ENCODE results near the gene PWWP2B. TPM values are rescaled to one million over a fixed set of nuclear protein-coding genes. Genes with fewer than 3 reads are reported as not detected.
A peak's percentile ranks its signal among the peaks of the same experiment; 100 is the strongest.

Gene PWWP2B
- total and polyA plus RNA-seq, 2 of the 8 experiments (the other 6 are each of a cell fraction or from before 2014, with no cell fraction given), result 5.3 to 10.8 TPM

DNA sequence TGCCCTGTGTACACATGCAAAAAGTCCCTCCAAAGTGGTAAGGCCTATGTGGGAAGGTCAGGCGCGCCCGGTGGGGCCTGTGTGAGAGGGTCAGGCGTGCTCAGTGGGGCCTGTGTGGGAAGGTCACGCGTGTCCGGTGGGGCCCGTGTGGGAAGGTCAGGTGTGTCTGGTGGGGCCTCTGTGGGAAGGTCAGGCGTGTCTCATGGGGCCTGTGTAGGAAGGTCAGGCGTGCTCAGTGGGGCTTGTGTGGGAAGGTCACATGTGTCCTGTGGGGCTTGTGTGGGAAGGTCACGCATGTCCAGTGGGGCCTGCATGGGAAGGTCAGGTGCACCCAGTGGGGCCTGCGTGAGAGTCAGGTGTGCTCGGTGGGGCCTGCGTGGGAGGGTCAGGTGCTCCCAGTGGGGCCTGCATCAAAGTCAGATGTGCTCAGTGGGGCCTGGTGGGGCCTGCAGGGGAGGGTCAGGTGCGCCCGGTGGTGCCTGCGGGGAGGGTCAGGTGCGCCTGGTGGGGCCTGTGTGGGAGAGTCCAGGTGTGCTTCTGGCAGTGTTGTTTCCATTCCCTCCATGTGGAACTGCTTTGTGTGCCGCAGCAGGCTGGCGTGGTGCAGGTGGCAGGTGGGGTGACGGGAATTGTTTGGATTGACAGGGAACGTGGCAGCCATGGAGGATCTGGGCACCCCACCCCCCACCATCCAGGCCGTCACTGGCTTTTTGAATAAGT lies 49.6 kb upstream of the PWWP2B start:
- no peak overlapping the region for H3K27ac ChIP-seq (ENCODE audit: low read depth, low read length)
- H2AFZ ChIP-seq (ENCODE audit: low read length), result no peak overlapping the region
- no peak overlapping the region for H2AK5ac ChIP-seq (ENCODE audit: low read depth, low read length)
- H3K18ac ChIP-seq (ENCODE audit: extremely low read depth, low read length), result no peak overlapping the region
- no peak overlapping the region for H2BK20ac ChIP-seq (ENCODE audit: low read length)
- H4K5ac ChIP-seq (ENCODE audit: insufficient read length, low read depth, low read length), result no peak overlapping the region
- no peaks in the 10 kb centered on the region for H3K4me1 ChIP-seq (replicated peaks in 1 of 4; ENCODE audit: control insufficient read depth in 3 of 4, insufficient read depth in 4 of 4, low read length in 3 of 4)
- no peak overlapping the region for H3K4me3 ChIP-seq (ENCODE audit: extremely low read depth in 1 of 4, insufficient read depth in 2 of 4, low read depth in 3 of 4, low read length in 4 of 4)
- no peak overlapping the region for H2BK5ac ChIP-seq (ENCODE audit: low read depth, low read length)
- H3K27me3 ChIP-seq (replicated peaks in 1 of 4; ENCODE audit: control insufficient read depth in 3 of 4, extremely low read depth in 1 of 4, insufficient read depth in 3 of 4, low read length in 3 of 4), result peaks cover 0 to 2% (median 1%) of the 10 kb centered on the region in 4 experiments; a peak in 1 of 7 replicates
- no peaks in the 10 kb centered on the region for H3K23me2 ChIP-seq (ENCODE audit: low read depth, low read length)
- FAIRE-seq (no peak), DNase-seq (ENCODE audit: low read depth in 1 of 2, low spot score in 2 of 2) (no peak)
- no peak overlapping the region for H2BK120ac ChIP-seq (replicated peaks; ENCODE audit: low read depth, low read length)
- no peaks in the 10 kb centered on the region for H3K9me3 ChIP-seq (ENCODE audit: insufficient read depth in 2 of 2, low read depth in 1 of 2, low read length in 1 of 2)
- peak overlapping the region; percentile 42; the same call in 1 of the 2 replicates for H4K8ac ChIP-seq (ENCODE audit: extremely low read depth, insufficient read depth, low read length)
- no peaks in the 10 kb centered on the region for H3K79me1 ChIP-seq (ENCODE audit: low read depth, low read length)
- H4K20me1 ChIP-seq (replicated peaks in 1 of 2; ENCODE audit: control insufficient read depth in 1 of 2, insufficient read depth in 2 of 2, low read length in 2 of 2), result no peaks in the 10 kb centered on the region
- H3K79me2 ChIP-seq (ENCODE audit: control insufficient read depth in 1 of 2, insufficient read depth in 2 of 2, low read length in 2 of 2), result no peaks in the 10 kb centered on the region
- no peak overlapping the region for H2BK12ac ChIP-seq (ENCODE audit: low read depth, low read length)
- 90% methylated on average over 18 of the region's 23 CpGs; no CpG with 5 or more reads in 1 of the 2 experiments for WGBS, 2 experiments (ENCODE audit: extremely low coverage in 1 of 2, insufficient coverage in 1 of 2, insufficient read length in 1 of 2, insufficient replicate concordance in 2 of 2, low coverage in 1 of 2, low lambda C conversion rate in 2 of 2, missing lambda C conversion rate in 1 of 2)
- no peak overlapping the region for H3K9ac ChIP-seq (replicated peaks in 1 of 4; ENCODE audit: extremely low read depth in 1 of 4, low read depth in 3 of 4, low read length in 3 of 4)
- H3K14ac ChIP-seq (ENCODE audit: insufficient read length), result no peak overlapping the region
- POLR2A ChIA-PET (ENCODE audit: partially characterized antibody), result interaction anchor here (1.3 kb wide), 1 partner anchor 8 kb away, joined by 3 read pairs; no protein-coding TSS in a partner anchor
- no peak overlapping the region for H3K4ac ChIP-seq (replicated peaks; ENCODE audit: insufficient read length, low read depth, low read length)
- TF ChIP-seq, protein P1, sequence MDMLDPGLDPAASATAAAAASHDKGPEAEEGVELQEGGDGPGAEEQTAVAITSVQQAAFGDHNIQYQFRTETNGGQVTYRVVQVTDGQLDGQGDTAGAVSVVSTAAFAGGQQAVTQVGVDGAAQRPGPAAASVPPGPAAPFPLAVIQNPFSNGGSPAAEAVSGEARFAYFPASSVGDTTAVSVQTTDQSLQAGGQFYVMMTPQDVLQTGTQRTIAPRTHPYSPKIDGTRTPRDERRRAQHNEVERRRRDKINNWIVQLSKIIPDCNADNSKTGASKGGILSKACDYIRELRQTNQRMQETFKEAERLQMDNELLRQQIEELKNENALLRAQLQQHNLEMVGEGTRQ (IDR thresholded peaks at IDR 0.05; ENCODE audit: low read length), result no peak
- no peak for TF ChIP-seq FOSL1 (IDR thresholded peaks at IDR 0.05; ENCODE audit: insufficient read depth, low read depth, low read length)
- TF ChIP-seq POU5F1 (IDR thresholded peaks at IDR 0.05; ENCODE audit: low read depth, low read length), result no peak
- H3K36me3 ChIP-seq (ENCODE audit: control insufficient read depth in 2 of 4, insufficient read depth in 4 of 4, low read length in 3 of 4), result no peaks in the 10 kb centered on the region
- CTCF ChIA-PET (ENCODE audit: partially characterized antibody), result interaction anchor here (0.6 to 5.0 kb wide), 8 partner anchors 14 to 287 kb away, joined by 3 to 54 read pairs (median 3); no protein-coding TSS in a partner anchor
- H4K91ac ChIP-seq (replicated peaks; ENCODE audit: insufficient read length, low read length), result no peak overlapping the region
- H3K23ac ChIP-seq (ENCODE audit: insufficient read length), result no peak overlapping the region
- no peak overlapping the region for H2BK15ac ChIP-seq (ENCODE audit: low read length)
- H3K4me2 ChIP-seq (ENCODE audit: insufficient read depth in 1 of 2, low read depth in 2 of 2, low read length in 2 of 2), result no peak overlapping the region
- no peak overlapping the region for H3K56ac ChIP-seq (replicated peaks; ENCODE audit: insufficient read length, low read depth, low read length)

All from H1 (cell line).